Islet of Langerhans (tissue), 1 donor: ENCODE results near the gene RTTN.
A peak's percentile ranks its signal among the peaks of the same experiment; 100 is the strongest.

Experiments used
- FAIRE-seq: peaks from one replicate; lab custom pipeline; 2011; peaks lifted over from hg19 to GRCh38; lab: Jason Lieb, UNC

The RTTN gene

DNA sequence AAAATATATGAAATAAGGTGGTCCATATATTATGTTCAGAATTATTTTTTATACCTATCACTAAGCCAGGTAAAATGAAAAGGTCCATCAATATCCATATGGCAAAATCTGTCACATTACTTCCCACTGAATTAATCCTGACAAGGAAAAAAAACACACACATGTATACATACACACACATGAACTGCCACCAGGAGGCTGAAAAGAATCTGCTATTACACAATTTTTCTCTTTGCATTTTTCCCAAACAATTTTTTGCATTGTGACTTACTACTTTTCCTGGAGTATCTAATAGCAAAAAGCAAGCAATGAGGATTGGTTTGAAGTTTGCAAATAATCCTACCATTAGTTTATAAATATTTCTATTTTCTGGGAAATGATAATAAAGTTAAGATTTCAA is 129.6 kb downstream of the RTTN start:
- FAIRE-seq = no peak

DNA sequence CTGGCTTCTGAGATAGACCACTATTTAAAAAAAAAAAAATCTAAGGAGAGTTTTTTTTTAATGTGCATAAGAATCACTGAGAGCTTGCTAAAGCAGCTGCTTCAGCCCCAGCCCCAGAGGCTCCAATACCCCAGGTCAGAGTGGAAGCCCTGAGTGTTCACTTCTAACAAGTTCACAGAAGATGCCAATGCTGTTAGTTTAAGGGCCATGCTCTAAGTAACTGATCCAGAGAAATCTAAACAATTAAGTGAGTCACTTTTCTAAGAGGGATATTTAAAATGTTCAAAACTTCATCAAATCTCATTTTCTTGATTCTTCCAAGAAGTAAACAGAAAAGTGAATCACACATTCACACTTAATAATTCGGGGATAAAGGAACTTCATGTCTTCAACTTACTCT is 131.4 kb downstream of the RTTN start:
- FAIRE-seq = no peak

DNA sequence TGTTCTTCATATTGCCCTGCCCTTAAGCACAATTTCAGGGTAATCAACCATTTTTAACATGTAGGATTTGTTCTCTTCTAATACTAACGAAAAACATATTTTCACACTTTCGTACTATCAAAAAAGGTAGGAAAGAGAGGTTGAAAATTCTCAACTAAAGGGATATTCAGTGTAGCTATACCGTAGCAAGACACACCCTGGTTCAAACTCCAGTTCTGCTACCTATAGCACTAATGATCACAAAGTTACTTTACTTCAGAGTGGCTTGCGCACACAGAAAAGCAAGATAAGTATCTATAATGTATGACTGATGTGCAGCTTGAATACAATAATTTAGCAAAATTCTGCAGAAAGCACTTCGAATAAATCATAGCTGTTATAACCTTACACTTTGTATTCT is 132.1 kb downstream of the RTTN start:
- FAIRE-seq = no peak

DNA sequence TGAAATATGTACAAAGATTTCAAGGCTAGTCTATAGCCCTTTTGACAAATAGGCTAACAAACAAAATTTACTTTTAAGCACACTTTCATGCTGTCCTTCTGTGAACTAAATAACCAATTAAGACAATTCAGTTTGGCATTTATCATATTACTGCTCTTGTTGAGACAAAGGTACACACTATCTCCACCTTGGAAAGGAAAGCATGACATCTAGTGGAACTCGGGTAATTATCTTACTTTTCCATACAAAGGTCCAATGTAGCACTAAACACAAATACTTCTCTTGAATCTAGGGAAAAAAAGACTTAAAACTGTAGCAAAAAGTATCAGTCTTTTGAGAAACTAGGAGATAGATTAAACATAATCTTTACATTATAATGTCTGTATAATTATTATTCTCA is 132.8 kb downstream of the RTTN start:
- FAIRE-seq = peak; percentile 95

DNA sequence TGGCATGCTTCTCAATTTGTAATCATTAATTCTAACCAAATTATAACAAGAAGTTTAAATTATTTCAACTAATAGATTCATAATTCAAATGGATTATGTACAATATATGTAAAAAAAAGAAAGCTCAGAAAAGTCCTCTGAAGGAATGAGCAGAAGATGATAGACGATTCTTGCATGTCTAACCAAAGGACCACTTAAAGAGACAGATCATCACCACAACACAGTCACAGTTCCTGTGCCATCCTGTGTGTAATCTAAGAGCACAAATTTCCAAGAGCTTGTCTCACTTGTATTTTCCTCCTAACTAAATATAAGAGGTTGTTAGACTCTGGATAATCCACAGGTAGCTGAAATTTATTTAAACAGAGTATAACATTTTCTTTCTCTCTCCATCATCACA is 135.5 kb downstream of the RTTN start:
- FAIRE-seq = no peak

DNA sequence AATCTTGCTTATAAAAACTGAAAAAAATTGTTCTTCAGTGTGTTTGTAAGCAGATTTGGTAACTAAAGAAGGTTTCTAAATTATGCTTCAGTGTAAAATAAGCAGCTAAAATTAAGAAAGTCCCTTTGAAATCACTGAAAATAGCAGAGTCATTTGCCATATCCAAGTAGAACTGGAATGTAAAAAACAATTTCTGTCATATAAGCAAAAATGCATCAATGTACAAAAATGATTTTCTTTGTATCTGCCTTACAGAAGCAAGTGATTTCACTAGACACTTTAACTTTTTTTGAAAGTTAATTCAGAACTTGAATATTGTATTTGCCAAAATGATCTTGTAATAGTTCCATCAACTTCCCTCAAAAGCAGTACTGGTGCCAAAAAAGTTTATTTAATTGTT is 136.1 kb downstream of the RTTN start:
- FAIRE-seq = no peak

DNA sequence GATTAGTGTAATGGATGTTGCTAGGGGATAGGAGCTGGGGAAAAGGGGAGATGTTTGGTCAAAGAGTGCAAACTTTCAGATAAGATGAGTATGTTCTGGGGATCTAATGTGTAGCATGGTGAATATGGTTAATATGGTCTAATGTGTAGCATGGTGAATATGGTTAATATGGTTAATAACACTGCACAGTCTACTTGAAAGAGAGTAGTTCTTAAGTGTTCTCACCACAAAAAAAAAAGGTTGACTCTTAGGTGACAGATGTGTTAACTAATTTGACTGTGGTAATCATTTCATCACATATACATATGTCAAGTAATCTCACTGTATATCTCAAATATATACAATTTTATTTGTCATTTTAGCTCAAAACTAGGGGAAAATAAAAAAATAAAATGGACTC is 136.5 kb downstream of the RTTN start:
- FAIRE-seq = no peak

DNA sequence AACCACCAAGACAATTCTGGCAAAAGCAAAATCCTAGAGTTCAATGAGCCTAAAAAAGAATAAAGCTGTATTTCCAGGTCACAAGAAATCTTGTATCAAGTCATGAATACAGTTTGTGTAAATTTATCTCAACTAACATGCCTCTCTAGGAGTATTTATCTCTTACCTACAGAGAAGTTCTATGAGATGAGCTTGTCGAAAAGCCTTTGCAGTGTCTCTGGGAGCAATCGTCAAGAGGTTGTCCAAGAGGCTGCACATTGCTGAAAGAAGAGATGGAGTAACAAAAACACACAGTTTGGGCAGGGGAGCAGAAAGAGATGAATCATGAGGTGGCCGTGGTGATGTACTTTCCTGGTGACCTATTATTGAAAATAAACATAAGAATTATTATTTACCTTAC is 145.8 kb downstream of the RTTN start:
- no peak for FAIRE-seq

DNA sequence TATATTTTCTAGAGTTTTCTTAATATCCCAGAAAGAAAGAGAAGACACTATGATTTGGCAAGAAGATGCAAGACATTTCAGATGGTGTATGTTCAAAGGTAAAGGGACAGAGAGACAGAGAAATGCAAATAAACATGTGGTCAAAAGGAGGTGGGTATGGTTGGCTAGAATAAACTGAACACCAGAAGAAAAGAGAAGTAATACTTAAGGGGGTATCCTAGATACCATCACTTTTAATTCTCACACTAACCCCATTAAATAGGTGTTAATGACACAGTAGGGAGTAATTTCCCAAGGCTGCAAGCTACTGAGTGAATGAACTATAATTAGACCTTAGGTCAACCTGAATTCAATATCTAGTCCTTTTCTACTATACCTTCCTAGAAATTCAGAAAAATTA is 146.6 kb downstream of the RTTN start:
- no peak for FAIRE-seq

DNA sequence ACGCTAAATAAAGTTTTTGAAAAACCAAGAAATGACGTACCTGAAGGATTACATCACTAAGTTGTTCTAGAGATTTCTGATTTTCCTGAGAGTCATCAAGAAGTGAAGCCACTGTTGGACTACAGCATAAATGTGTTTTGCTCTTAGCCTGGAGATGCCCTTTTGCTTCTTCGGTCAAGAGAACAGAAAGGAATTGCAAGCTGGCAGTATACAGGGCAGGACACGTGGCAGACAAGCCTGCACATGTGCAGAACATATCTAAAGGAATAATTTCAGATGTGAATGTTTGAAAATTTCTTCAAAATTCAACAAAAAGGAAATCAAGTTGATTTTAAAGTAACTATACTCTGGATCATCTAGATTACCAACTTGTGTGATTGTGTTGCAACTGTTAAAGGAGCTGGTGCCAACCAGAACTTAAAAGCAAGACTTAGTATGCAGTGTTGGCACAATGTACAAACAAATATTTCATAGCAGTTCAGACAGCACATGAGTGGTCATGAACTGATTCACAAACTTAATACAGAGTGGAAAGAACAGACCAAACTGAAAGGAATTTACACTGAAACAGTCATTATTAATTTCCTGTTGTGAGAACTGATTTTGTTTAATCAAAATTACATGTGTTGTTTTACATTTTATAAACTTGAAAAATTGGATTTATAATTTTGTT is 157.4 kb downstream of the RTTN start:
- no peak for FAIRE-seq

DNA sequence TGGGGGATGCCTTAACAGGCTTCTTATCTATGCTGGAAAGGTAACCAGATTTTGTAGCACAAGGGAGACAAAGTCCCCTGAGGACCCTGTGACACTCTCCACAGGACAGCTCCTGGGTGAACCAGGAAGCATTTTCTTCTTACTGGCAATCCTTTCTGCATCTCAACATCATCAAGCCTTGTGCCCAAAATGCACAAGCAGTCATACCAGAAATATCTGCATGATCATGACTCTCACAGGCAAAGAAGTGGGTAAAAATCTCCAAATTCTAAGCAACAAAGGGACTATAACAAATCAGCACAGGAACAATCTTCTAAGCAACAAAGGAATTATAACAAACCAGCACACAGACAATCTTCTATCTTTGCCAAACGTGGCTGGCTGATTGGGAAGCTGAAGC is 158.7 kb downstream of the RTTN start:
- FAIRE-seq = no peak

DNA sequence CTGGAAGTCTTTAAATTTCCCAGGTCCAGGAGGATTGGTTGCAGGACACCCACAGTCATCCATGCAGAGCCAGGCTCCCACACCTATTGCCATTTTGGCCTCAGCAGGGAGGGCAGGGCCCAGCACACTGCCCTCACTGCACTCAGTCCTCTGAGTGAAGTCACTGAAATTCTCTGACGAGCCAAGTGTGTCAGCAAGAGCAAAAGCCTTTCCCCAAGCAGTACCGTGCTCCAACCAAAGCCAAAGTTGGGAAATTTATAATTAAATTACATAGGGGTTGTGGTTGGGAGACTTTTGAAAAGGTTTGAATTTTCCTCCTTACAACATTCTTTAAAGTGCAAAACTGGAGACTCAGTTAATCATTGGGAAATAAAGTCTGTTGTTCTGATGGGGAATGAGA is 159.3 kb downstream of the RTTN start:
- no peak for FAIRE-seq

DNA sequence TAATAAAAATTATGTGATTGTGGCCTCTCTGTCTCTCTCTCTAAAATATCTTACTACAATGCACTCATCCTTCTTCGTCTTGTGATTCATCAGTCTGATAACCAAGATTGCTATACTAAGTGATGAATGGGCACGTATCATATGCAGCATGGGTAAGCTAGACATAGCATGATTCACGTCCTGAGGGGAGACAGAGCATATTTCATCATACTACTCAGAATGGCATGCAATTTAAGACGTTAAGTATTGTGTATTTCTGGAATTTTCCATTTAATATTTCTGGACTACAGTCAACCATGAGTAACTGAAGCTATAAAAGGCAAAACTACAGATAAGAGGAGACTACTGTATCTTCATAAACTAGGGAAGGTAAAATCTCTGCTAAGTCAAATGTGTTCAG is 160.9 kb downstream of the RTTN start:
- no peak for FAIRE-seq

DNA sequence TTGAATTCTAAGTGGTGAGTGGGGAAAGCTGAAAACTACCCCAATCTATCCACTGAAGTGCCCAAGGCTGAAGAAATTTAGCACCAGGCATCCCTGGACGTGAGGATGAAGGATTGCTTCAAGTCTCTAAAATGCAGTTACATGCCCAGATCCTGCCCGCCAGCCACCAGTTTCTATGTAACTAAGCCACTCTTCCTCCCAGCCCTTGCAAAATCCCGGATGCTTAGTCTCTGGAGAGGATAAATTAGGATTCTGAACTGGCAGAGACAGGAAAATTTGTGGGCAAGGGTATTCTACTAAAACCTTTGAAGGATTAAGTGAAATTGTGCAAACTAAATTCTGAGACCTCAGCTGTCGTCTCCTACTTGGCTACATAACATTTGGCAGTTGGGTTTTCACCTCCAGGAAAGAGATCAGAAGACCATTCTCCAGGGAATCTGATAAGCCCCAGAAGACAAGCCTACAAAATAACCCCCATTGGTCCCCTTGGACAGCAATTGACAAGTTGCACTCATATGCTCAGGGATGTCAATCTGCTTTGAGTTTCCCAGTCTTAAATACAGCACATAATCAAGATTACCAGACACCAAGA is 163.9 kb downstream of the RTTN start:
- no peak for FAIRE-seq

DNA sequence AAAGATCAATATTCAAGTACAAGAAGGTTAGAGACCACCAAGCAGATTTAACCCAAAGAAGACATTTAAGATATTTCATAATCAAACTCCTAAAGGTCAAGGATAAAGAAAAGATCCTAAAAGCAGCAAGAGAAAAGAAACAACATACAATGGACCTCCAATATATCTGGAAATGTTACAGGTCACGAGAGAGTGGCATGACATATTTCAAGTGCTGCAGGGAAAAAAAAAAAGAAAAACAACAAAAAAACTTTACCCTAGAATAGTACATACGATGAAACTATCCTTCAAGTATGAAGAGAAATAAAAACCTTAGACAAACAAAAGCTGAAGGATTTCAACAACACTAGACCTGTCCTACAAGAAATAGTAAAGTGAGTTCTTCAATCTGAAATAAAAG is 166.3 kb downstream of the RTTN start:
- no peak for FAIRE-seq

DNA sequence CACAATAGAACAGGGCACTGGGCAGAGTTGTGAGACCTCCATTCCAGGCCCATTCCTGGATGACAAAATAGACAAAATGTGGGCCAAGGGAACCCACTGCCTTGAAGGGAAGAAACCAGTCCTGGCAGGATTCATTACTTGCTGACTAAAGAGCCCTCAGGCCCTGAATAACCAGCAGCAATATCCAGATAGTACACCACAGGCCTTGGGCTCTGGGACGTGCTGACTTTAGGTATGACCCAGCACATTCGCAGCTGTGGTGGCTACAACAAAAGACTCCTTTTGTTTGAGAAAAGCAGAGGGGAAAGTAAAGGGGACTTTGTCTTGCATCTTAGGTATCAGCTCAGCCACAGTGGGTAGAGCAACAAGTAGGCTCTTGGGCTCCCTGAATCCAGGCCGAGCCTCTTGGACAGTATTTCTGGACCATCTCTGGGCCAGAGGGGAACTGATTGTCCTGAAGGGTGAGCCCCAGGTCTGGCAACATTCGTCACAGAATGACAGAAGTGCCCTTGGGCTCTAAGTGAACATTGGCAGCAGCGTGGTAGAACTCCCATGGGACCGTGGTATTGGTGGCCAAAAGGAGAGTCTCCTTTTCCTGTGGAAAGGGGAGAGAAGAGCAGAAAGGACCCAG is 167.9 kb downstream of the RTTN start:
- FAIRE-seq = no peak

DNA sequence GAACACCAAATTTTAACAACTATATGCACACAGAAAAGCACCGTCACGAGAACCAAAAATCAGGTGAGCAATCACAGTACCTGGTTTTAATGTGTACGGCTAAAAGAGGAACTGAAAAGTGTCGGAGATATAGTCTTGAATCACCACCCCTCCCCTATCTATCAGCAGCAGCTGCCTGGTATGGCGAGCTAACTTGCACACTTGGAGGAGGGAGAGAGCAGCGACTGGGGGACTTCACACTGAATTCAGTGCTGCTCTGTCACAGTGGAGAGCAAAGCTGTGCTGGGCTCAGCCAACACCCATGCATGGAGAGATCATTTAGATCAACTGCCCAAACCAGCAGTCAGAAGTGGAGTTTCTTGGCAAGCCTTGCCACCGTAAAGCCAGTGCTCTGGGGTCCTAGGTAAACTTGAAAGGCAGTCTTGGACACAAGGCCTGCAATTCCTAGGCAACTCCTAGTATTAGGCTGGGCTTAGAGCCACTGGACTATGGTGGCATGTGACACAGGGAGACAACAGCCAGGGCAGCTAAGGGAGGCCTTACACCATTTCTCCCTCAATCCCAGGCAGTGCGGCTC is 168.6 kb downstream of the RTTN start:
- no peak for FAIRE-seq

DNA sequence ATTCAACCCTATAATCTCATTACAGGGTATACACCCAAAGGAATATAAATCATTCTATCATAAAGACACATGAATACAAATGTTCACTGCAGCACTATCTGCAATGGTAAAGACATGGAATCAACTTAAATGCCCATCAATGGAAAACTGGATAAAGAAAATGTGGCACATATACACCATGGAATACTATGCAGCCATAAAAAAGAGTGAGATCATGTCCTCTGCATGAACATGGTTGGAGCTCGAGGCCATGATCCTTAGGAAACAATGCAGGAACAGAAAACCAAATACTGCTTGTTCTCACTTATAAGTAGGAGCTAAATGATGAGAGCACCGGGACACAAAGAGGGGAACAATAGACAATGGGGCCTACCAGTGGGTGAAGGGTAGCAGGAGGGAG is 169.3 kb downstream of the RTTN start:
- FAIRE-seq = no peak

DNA sequence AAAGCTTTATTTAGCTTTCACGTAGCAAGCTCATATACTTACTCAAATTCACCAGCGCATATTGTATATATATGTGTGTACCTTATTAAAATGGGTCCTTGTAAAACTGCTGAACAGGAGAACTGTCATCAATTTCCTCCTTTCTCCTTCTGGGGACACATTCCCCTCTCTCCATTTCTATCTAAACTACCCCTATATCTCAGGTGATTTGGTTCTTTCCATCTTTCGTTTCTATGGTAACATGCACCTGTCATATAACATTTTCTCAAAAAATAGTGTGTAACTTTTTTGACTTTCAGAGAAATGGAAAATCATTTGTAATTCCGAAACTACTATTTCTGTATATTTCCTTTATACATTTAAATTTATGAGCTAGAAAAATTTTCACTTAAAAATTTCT is 174.3 kb downstream of the RTTN start:
- no peak for FAIRE-seq

DNA sequence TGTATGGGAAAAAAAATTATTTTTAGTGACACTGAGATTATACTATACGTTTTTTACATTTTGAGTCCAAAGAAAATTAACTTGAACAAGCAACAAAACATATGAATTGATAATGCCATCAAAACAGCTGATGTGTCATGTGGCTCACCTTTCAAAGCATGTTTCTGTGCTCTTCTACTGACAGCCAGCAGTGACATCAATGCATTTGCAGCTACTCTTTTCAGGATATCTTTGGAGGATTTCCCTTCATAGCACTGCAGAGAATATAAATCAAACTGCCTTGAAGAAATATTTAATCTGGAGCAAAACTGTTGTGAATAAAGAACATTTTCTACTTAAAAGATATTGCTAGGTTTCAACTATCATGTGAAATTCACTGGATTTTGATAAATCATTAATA is 174.8 kb downstream of the RTTN start:
- FAIRE-seq = no peak

DNA sequence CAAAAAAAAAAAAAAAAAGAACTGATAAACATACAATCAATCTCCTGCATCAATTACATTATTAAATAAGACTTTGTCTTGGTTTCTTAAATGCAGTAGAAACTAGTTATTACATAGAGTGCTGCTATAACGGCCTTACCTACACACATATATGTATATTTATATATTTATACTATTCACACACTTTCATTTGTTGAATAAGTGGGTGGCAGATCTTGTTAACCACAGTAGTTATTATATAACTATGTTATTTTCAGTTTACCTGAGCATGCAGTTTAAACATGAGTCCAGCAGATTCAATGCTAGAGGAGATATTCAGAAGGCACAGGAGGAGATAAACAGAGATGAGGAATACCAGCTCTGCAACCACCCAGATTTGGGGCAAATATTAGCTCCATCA is 176.3 kb downstream of the RTTN start:
- no peak for FAIRE-seq

DNA sequence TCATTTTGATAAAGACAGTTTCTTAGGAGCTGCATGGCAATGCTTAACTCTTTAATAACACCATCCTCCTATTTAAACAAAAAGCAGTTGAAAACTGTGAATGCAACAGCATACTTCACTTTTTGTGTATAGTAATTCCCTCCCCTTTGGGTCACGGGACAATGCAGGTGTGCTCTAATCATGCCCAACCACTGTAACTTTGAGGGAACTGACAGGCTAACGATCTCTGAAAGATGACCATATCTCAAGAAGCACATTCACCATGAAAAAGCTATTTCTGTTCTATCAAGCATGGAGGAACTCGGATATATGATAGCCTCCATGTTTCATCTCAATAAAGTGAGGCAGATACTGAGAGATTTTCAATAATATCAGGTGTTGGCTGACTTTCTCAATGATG is 176.8 kb downstream of the RTTN start:
- no peak for FAIRE-seq

DNA sequence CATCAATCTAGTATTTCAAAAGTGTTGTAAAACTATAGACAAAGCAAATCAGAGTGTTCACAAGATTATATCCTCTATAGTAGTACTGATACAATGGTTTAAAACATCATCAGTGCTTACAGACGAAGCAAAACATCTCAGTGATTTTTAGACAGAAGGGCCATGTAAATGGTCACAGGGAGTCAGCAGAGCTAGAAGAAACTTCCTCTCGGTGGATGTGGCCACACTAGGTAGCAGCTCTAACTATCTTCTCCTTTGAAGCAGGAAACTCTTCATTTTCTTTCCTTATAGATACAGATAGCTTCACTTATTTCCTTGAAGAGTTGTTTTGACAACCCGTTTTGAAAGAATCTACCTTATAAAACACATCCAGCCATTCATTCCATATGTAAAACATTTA is 177.4 kb downstream of the RTTN start:
- no peak for FAIRE-seq

DNA sequence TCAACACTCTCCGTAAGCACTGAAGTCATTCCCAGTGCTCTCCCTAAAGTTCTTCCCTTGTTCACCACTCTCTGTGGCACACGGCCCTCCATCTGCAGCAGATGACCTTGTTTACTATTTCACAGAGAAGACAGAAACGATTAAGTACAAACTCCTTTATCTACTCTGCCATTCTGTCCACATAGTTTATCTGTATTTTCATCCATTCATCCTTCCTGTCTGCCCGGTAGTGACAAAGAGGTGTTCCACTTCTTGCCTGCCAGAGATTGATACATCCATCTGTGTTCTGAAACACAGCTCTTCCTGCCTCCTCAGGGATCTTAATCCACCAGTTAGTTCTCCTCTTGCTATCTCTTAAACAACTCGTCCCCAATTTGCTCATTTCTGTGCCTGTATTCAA is 179.9 kb downstream of the RTTN start:
- FAIRE-seq = no peak
